T-helper 22 cell (primary cell): ENCODE measurements around the gene ARVCF.

ENCODE experiments used
- DNase-seq: peaks from one replicate; pipeline ENCODE4 v3.0.0-alpha.2; 2020; ENCODE audit warnings: low read depth

Gene ARVCF

DNA sequence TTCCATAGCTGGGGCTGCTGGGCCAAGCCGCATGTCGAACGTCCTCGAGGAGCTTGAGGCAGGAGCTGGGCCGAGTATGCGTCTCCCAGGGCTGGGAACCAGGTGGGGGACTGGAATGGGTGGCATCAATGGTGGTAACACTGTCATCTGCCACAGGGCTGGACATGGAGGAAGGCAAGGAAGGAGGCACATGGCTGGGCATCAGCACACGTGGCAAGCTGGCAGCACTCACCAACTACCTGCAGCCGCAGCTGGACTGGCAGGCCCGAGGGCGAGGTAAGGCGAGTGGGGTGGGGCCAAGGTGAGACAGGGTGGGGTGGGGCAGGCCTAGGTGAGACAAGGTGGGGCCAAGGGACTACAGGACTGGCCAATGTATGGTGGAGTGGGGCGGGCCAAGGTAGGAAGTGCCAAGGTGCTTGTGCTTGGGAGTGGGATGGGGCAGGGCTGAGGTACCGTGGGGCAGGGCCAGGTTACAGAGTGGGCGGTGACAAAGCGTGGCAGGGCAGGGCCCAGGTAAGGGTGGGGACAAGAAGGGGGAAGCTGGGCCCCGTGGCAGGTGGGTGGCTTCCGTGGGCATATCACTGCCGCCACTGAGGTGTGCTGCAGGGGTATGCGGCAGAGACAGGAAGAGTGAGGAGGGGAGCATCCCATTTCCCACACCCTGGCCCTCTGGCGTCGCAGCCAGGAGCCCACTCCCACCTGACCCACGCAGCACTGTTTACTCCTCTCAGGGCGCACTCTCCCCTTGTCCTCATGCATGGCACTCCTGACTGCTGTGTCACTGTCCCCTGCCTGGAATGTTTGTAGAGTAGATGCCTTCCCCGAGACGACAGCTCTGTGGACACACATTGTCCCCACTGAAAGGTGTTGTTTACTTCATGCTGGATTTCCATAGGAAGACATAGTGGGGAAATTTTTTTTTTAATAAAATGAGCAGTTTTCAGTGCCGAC, 36.0 kb upstream of the ARVCF start:
- no peak for DNase-seq

DNA sequence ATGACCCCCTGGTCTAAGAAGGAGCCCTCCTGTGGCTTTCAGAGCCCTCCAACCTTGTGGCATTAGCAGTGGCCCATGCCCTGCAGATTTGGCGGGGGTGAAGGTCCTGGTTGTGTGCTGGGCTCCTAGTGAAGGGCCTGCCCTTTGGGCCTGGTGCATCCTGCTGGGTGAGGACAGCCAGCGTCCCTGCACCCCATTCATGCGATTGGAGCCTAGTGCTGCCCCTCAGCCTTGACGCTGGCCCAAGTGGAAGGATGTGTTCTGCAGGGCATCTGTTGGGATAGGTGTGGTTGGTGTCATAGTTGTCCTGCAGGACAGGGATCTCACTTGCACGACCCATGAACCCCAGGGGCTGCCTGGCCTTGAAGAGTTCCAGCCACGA, 35.3 kb upstream of the ARVCF start:
- no peak for DNase-seq

- no peak for DNase-seq
These were observed 30.1 kb upstream of the ARVCF start for GRCh38 chr22:20046730-20047129.

DNA sequence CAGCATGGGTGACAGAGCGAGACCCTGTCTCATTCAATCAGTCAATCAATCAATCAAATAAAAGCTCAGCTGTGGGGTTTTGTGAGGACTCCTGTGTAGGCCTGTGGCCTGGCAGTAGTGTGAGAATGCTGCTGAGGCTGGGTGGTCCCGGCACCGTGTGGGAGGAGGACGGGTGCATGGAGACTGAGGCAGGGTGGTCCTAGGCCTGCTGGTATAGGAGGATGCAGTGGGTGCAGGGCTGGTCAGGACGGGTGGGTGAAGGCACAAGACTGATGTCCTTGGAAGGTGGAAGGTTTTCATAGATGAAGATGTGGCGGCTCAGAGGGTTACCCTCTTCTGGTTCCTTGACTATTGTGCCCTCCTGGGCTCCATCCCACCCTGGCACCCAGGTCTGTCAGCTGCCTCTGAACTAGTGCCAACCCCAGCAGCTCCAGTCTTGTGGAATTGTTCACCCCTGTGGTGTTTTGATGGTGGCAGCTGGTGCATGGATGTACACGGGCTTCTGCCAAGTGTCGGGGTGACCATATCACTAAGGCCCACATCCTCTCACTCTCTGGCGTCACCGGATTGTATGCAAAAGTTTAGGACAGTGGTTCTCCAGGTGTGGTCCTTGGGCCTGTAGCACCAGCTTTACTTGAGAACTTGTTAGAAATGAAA, 28.0 kb upstream of the ARVCF start:
- DNase-seq: no peak

GRCh38 chr22:20043997-20044342, 27.3 kb upstream of the ARVCF start:
- DNase-seq: no peak

DNA sequence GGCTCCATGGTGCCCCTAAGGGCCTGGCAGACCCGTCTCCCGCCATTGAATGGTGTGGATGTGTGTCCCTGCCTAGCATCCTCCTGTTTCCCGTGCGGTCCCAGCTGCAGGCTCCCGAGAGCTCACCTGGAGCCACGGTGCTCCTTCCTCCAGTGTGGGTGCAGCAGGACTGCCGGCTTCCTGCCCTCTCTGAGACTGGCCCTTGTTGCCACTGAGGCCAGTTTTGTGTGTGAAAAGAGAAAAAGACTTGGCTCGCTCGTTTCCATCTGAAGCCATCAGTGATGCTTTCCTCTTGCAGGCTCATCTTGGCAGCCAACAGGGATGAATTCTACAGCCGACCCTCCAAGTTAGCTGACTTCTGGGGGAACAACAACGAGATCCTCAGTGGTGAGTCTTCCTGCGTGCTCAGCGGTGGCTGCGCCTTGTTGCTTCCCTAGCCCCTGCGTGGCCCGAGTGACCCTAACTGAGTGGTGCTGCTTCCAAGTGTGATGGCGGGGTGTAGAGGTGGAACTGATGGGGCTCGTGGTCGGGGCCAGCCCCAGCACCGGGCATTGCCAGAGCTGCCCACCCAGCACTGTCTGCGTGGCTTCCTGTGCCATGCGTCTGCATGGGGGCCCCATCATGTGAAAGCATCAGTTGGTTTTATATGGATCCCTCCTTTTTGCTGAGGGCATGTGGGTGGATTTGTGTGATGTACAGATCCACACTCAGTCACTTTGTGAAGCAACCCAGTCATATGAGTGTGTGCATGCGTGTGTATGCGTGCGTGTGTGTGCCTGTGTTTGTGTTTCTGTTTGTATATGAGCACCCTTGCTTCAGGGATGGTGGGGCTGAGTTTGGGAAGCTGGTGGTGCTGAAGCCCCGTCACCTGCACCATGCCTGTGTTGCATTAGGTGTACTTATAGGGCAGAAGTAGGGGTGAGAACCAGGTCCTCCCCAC, 26.7 kb upstream of the ARVCF start:
- DNase-seq: no peak

DNA sequence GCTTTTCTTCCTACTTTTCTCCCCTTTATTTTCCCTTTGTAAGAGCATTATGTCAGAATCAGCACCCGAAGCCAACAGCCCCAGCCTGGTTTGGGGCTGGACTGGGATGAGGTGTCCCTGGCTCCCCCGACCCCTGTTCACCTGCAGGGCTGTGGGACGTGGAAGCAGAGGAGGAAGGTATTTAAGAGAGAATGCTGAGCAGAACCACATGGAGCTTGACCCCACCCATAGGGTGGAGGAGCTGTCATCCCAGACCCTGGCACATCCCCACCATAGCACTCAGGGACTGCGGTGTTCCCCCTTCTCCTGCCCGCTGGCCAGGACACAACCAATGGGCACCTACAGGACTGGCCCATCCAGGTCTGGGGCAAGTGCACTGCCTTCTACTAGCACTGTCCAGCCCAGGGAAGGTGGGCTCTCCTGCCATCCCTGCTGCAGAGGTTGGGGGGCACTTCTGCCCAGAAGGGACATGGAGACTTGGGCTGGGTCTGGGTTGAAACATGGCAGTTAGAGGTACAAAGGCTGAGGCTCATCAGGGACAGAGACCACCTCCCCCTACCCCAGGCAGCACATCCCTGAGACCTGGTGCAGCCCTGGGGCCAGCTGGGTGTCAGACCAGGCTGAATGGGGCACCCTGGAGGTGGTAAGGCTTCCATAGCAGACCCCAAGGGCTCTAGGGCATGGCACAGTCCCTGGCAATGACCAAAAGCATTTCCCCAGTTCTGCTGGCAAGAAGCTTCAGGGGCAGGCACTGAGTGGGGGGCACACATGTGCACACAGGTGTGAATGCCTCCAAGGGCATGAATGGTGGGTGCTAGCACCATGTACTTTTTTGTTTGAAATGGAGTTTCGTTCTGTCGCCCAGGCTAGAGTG, 23.9 kb upstream of the ARVCF start:
- DNase-seq: no peak

- no peak for DNase-seq
These were observed 23.2 kb upstream of the ARVCF start for GRCh38 chr22:20039683-20040325.

DNA sequence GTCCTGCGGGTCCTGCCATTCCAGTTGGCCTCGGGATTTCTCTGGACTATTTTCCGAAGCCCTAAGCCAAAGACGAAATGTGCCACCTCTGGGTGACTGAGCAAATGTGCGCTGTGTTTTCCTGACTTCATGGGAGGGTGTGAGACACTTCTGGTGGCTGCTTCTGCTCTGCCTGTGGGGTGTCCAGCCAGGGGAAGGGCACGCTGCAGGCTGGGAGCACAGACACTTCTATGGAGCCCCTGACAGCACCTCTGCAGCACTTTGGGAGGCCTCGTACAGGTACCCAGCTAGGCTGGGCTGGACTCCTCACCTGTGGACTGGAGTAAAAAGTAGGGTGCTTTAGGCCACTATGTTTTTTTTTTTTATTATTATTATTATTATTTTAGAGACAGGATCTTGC, 22.0 kb upstream of the ARVCF start:
- DNase-seq: no peak

- DNase-seq: no peak
These were observed 20.8 kb upstream of the ARVCF start for GRCh38 chr22:20037419-20037818.

DNA sequence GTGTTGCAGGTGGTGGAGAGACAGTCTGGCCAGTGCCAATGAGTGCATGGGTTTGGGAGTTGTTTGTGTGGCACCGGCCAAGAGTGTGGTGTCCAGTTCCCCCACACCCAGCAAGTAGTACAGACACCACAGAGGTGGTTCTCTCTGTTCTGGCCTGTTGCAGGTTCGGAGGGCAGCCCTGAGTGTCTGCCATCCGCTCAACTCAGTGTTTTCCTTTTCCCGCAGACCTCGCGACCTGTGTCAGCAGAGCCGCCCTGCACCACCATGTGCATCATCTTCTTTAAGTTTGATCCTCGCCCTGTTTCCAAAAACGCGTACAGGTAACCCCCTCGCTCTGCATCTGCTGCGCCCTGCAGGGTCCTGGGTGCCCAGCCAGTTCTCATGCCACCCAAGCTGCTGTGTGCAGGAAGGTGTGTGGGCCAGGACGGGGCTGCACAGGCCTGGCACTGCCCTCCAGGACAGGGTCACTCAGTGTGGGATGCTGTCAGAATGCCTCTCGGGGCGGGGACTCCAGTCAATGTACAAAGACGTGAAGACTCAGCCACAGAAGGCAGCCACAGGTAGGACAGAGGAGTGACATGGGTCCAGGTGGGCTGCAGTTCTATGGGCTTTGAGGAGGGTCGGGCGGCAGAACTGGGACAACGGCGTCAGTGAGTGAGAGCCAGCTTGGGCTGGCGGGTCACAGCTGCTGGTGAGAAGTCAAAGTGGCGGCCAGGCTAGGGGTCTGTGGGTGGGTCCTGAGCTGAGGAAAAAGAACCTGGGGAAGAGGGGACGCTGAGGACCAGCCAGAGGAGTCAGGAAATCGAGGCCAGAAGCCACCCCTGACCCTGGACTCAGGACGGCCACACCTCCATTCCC, 20.1 kb upstream of the ARVCF start:
- DNase-seq: no peak

- DNase-seq: no peak
These were observed 19.5 kb upstream of the ARVCF start for GRCh38 chr22:20036084-20036482.

DNA sequence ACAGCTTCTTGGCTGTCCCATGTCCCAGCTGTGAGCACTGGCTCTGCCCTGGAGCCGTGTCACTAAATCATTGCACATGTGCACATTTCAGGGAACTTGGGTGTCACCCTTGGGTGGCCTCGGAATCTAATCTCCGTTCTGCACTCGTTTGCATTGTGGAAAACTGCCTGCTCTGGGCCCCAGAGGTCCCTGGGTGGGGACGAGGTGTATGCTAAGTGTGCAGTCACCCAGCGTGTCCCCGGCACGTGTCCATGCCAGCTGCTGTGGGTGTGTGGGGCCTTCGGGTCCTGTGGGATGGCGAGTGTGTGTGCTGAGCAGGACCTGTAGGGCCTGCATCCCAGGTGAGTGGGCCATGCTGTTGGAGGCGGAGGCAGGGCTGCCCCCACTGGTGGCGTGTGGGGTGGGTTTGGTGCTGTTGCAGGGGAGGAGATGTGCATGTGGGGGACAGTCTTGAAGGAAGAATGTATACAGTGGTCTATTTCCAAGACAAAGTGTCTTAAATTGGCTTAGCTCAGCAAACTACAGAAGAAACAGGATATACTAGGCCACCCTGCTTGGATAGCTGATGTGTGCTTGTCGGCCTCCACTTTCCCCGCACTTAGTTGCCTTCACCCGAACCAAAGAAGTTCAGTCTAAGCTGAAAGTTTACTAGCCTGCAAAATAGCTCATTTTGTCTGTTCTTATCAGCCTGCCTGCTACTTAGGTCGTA, 18.9 kb upstream of the ARVCF start:
- DNase-seq: no peak

GRCh38 chr22:20034143-20034542, 17.5 kb upstream of the ARVCF start:
- no peak for DNase-seq

DNA sequence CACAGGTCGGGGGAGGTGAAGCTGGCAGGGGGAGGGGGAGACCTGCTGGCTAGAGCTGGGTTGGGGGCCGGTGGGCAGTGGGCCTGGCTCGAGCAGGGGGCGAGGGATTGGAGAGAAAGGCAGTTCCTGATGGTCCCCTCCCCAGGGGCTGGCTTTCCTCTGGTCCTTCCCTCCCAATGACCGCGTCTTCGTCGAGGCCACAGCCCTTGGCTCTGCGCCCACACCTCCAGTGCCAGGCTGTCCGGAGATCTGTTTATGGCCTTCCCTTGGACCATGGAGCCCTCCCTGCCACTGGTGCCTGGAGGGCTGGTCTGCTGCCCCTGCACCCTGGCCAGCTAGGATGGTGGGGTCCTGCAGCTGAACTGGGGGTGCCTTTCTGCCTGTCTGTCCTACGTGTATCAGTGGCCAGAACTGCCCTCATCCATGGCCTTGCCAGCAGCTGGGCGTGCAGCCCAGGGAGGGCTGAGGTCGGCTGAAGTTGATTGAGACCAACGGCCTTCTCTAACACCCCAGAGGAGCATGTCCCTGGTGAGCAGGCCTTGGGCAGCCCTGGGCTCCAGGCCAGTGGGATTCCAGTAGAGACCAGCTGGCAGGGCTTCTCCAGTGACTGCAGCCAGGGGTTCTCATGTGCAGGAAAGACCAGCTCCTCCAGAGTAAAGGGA, 16.6 kb upstream of the ARVCF start:
- no peak for DNase-seq

DNA sequence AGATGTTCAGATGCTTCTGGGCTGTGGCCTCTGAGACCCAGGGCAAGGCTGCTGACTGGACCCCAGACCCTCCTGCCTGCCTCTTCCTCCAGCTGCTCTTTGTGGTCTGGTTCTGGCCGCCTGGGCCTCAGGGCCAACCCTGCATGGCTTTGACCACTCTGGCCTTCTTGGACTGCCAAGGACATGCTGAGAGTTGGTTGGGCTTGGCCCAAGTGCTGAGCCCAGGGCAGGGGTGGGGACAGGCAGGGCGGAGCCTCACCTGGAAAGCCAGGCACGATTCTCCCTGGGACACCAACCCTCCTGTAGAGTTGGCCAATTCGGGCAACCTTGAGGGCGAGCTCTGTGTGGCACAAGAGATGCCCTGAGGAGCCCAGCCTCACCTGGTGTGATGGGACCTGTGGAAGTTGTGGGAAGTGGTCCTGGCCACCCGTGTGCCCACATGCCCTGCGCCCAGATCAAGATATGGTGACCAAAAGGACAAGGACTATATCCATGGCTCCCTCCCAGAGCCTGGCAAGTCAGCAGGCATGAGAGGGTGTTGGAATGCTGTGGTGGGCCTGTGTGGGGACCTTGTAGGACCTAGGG, 15.9 kb upstream of the ARVCF start:
- DNase-seq: no peak

DNA sequence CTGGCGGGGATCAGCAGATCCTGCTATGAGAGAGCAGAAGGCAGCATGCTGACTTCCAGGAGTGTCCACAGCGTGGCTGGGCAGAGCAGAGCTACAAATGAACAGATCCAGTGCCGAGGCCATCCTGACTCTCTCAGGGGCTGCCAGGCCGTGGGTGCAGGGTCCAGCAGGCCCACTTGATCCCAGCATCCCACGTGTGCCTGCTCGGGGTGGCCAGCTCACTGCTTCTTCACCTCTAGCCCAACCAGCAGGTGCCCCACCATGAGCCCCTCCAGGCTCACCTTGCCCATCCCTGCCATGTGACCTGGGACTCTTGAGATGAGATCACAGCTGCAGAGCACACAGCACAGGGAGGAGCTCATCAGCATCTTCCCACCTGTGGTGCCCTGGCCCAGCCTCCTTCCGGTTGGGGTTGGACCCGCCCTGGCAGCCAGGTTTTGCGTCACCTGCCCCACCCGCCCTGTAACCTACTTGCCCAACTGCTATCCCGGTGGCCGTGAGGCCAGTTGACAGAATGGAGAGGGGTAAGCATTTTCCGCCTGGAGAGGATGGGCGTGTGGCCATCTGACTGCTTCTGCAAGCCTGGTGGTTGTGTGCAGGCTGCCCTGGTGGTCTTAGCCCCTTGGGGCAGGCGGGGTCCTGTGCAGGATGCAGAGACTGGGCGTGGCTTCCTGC, 15.2 kb upstream of the ARVCF start:
- peak; percentile 34 for DNase-seq
